Measurements from ENCODE around the gene CD52.

DNA sequence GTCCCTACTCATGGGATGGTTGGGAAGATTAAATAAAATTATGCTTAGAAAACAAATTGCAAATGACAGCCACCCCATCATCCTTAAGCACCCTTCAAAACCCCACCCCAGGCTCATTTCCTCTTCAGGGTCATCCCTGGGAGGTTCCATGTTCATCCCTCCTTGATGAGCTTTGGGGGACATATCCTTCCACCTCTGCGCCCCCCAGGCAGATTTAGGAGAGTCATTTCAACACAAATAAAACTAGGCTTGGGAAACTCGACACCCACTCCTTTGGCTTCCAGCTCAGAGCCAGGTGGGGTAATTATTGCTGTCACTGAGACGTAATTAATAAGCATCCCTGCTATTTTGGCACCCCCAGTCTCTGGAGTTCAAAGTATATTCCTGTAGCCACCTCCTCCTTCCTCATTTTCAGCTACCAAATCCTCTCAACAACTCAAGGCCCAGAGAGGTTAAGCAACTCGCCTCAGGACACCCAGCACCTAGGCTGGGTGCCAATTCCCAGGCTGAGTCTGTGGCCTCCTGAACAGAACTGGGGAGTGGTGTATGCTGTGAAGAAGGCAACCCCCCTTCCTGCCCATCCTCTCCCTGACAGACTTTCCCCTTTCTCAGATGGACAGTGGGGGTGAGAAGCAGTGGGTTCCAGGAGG, 35.6 kb downstream of the CD52 start:
- TF ChIP-seq POLR2AphosphoS5 (IDR thresholded peaks at IDR 0.05; ENCODE audit: low read depth, low read length) (no peak), POLR2A (IDR thresholded peaks at IDR 0.05; ENCODE audit: low read depth, low read length) (no peak), TAF1 (IDR thresholded peaks at IDR 0.05; ENCODE audit: low read depth, low read length) (no peak), PAX5 (IDR thresholded peaks at IDR 0.05; ENCODE audit: insufficient read depth, low read length, severe bottlenecking) (no peak)
